Chondrocyte (in vitro differentiated cells): ENCODE data around the gene RAP1A. TPM values are rescaled to one million over a fixed set of nuclear protein-coding genes. Genes with fewer than 3 reads are reported as not detected.

Source experiments
- DNase-seq: peaks from one replicate; pipeline ENCODE4 v3.0.0; 2021; ENCODE audit warnings: mixed read lengths, low spot score
- H3K27ac Mint-ChIP-seq: one replicate; pipeline ENCODE4 v1.8.0; 2021; ENCODE audit warnings: mild to moderate bottlenecking, moderate library complexity, mixed read lengths; ENCODE audit not compliant: unreplicated experiment
- H3K27me3 Mint-ChIP-seq: 2 replicates; pipeline ENCODE4 v1.8.0; 2021; ENCODE audit warnings: low read depth, mixed read lengths
- H3K36me3 Mint-ChIP-seq: 2 replicates; pipeline ENCODE4 v1.8.0; 2021; ENCODE audit warnings: low read depth, mixed read lengths
- H3K4me1 Mint-ChIP-seq: 2 replicates; pipeline ENCODE4 v1.8.0; 2021; ENCODE audit warnings: low read depth, mild to moderate bottlenecking, mixed read lengths
- H3K4me3 Mint-ChIP-seq: one replicate; pipeline ENCODE4 v1.8.0; 2021; ENCODE audit warnings: mild to moderate bottlenecking, moderate library complexity, mixed read lengths; ENCODE audit not compliant: unreplicated experiment
- H3K9me3 Mint-ChIP-seq: 2 replicates; pipeline ENCODE4 v1.8.0; 2021; ENCODE audit warnings: low read depth, mixed read lengths
- total RNA-seq: library from RNA; stranded (reverse); gene quantifications from 3 replicates; pipeline ENCODE4 v1.2.1, GENCODE V29; 2021
- TF ChIP-seq, protein P1 (sequence below): fragments of 200-600 bp; sonication (generic); IDR thresholded peaks from 2 replicates; pipeline ENCODE4 v1.5.0; 2021; ENCODE audit warnings: antibody characterized with exemption, mild to moderate bottlenecking, moderate library complexity

Gene RAP1A
- total RNA-seq, 1 donor from 2014 or later = 60.5 TPM

DNA sequence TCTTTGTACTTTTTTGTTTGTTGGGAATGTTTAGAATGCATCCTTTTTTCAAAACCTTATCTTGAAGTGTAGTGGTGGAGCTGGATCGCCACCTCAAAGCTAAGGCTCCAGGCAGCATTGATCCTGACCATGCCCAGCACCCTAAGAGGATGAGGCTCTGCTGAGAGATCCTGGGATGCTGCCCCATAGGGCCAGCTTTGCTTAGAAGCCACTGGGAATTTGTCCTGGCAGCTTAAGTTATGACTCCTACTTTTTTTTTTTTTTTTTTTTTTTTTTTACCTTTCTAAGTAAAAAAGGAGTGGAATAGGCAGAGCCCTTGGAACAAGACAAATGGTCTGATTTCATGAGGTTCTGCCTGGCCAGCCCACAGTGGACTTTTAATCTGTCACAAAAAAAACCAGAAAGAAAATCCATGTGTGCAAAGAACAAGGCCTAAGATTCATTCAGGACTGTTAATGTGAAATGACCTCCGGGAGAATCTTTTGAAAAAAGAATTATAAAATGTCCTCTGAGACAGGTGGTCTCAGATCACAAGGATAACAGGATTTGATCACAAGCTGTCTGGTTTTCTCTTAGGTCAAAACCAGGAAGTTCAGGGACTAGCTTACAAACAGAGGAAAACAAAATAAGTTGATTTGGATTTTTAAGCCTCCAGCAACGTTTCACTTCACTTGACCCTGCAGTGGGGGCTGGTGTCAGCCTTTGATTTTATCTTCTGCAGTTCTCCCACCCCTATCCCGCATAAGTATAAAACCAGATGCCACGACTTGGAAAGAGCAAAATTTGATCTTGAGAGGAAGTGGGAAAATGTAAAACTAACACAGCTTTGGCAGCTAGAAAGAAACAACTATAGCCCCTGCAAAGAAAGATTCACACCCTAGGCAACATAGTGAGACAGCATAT, 25.9 kb upstream of the RAP1A start:
- TF ChIP-seq, protein P1, sequence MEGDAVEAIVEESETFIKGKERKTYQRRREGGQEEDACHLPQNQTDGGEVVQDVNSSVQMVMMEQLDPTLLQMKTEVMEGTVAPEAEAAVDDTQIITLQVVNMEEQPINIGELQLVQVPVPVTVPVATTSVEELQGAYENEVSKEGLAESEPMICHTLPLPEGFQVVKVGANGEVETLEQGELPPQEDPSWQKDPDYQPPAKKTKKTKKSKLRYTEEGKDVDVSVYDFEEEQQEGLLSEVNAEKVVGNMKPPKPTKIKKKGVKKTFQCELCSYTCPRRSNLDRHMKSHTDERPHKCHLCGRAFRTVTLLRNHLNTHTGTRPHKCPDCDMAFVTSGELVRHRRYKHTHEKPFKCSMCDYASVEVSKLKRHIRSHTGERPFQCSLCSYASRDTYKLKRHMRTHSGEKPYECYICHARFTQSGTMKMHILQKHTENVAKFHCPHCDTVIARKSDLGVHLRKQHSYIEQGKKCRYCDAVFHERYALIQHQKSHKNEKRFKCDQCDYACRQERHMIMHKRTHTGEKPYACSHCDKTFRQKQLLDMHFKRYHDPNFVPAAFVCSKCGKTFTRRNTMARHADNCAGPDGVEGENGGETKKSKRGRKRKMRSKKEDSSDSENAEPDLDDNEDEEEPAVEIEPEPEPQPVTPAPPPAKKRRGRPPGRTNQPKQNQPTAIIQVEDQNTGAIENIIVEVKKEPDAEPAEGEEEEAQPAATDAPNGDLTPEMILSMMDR = no peak
- Mint-ChIP-seq H3K36me3 (no peaks in the 10 kb centered on the region), H3K27me3 (no peaks in the 10 kb centered on the region), H3K4me1 (peaks cover 21% of the 10 kb centered on the region), H3K4me3 (no peak overlapping the region), H3K9me3 (no peaks in the 10 kb centered on the region), H3K27ac (peak overlapping the region; percentile 54)
- no peak for DNase-seq

DNA sequence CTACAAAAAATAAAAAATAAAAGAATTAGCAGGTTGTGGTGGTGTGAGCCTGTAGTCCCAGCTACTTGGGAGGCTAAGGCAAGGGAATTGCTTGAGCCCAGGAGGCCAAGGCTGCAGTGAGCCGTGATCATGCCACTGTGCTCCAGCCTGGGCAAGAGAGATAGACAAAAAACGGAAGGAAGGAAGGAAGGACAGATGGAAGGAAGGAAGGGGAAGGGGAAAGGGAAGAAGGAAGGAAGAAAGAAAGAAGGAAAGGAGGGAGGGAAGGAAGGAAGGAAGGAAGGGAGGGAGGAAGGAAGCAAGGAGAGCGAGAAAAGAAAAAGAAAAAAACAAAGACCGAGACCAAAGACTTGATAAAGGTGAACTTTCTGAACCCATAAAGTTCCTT, 25.3 kb upstream of the RAP1A start:
- TF ChIP-seq, protein P1 = no peak
- no peaks in the 10 kb centered on the region for H3K9me3 Mint-ChIP-seq
- H3K4me1 Mint-ChIP-seq = peaks cover 21% of the 10 kb centered on the region
- no peak overlapping the region for H3K4me3 Mint-ChIP-seq
- H3K27ac Mint-ChIP-seq = no peak overlapping the region
- H3K27me3 Mint-ChIP-seq = no peaks in the 10 kb centered on the region
- H3K36me3 Mint-ChIP-seq = no peaks in the 10 kb centered on the region
- DNase-seq = no peak

DNA sequence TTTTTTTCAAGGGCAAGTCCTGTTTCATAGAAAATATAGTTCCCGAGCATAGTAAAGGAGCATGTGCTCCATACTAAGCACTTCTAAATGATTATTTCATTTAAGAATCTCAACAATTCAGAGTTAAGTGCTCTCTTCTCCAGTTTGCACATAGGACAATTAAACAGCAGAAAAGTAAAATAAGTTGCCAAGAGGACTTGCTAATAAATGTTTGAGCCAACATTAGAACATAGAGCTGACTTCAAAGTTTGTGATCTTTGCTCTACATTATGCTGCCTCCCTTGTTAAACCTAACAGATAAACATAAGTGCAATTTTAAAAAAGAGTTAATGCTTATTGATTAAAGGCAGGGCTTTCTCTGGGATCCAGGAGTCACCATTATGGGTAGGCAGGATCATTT, 23.8 kb upstream of the RAP1A start:
- Mint-ChIP-seq H3K4me1 (peaks cover 21% of the 10 kb centered on the region), H3K36me3 (no peaks in the 10 kb centered on the region), H3K4me3 (no peak overlapping the region), H3K9me3 (no peaks in the 10 kb centered on the region), H3K27ac (no peak overlapping the region), H3K27me3 (no peaks in the 10 kb centered on the region)
- TF ChIP-seq, protein P1 = no peak
- no peak for DNase-seq

DNA sequence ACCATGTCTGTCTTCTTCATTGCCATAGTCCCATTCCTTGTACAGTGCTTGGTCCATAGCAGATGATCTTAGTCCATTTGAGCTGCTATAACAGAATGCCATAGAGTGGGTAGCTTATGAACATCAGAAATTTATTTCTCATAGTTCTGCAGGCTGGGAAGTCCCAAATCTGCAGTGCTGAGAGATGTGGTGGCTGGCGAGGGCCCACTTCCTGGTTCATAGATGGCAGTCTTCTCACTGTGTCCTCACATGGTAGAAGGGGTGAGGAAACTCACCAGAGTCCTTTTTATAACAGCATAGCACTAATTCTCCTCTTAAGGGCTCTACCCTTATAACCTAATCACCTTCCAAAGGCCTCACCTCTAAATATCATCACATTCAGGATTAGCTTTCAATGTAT, 23.1 kb upstream of the RAP1A start:
- peaks cover 21% of the 10 kb centered on the region for H3K4me1 Mint-ChIP-seq
- H3K36me3 Mint-ChIP-seq = no peaks in the 10 kb centered on the region
- no peaks in the 10 kb centered on the region for H3K9me3 Mint-ChIP-seq
- no peaks in the 10 kb centered on the region for H3K27me3 Mint-ChIP-seq
- H3K4me3 Mint-ChIP-seq = no peak overlapping the region
- DNase-seq = no peak
- no peak overlapping the region for H3K27ac Mint-ChIP-seq
- TF ChIP-seq, protein P1 = no peak

DNA sequence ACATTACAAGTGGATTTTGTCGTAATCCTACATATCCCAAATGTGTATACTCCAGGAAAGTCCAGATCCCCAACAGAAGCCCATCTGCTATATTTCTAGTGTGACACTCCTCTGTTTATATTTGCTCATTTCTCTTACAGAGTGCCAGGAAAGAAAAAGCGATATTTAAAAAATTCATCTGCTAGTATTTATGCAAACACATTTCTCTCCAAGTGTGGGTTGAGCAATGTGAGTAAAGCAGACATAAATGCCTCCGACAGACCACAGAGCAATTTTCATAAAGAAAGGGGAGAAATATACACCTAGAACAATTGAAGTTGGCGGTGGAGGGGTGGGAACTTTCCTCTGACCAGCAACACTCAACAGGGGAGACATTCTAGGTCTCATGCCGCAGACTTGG, 22.2 kb upstream of the RAP1A start:
- no peaks in the 10 kb centered on the region for H3K9me3 Mint-ChIP-seq
- DNase-seq = no peak

More for the DNA sequence above, 22.2 kb upstream of the RAP1A start:
- Mint-ChIP-seq H3K4me1 (peaks cover 16% of the 10 kb centered on the region), H3K27me3 (no peaks in the 10 kb centered on the region), H3K27ac (no peak overlapping the region), H3K36me3 (no peaks in the 10 kb centered on the region), H3K4me3 (no peak overlapping the region)
- TF ChIP-seq, protein P1 = no peak
